NOMO-1 treated with dmso at 0.1 percent for 144 hours (cell line): ENCODE results near the gene SEMA6A.

Experiments used
- DNase-seq: peaks from one replicate; lab custom pipeline; 2025; ENCODE audit not compliant: unreplicated experiment; lab: John Stamatoyannopoulos, UW

The SEMA6A gene

GRCh38 chr5:116415182-116415581 is 159.4 kb downstream of the SEMA6A start:
- no peak for DNase-seq

- no peak for DNase-seq
Measured at GRCh38 chr5:116411101-116411571, 163.5 kb downstream of the SEMA6A start.

GRCh38 chr5:116410336-116410890 is 164.2 kb downstream of the SEMA6A start:
- no peak for DNase-seq

- DNase-seq, result no peak
Measured at GRCh38 chr5:116409591-116410296, 164.9 kb downstream of the SEMA6A start.

GRCh38 chr5:116406306-116407041 is 168.1 kb downstream of the SEMA6A start:
- no peak for DNase-seq

- DNase-seq, result no peak
Measured at GRCh38 chr5:116404792-116405191, 169.8 kb downstream of the SEMA6A start.

- no peak for DNase-seq
Measured at GRCh38 chr5:116404016-116404415, 170.6 kb downstream of the SEMA6A start.

GRCh38 chr5:116402235-116402634 is 172.4 kb downstream of the SEMA6A start:
- DNase-seq, result no peak

GRCh38 chr5:116401576-116401975 is 173.0 kb downstream of the SEMA6A start:
- no peak for DNase-seq

- no peak for DNase-seq
Measured at GRCh38 chr5:116396476-116397099, 178.0 kb downstream of the SEMA6A start.

- no peak for DNase-seq
Measured at GRCh38 chr5:116395631-116396203, 178.9 kb downstream of the SEMA6A start.

GRCh38 chr5:116395226-116395625 is 179.4 kb downstream of the SEMA6A start:
- DNase-seq, result no peak

GRCh38 chr5:116394186-116394867 is 180.3 kb downstream of the SEMA6A start:
- DNase-seq, result no peak
